IMR-90 (cell line): Measurements from ENCODE around the gene NEUROG1. TPM values are rescaled to one million over a fixed set of nuclear protein-coding genes. Genes with fewer than 3 reads are reported as not detected.

Experiments
- ATAC-seq: fragments of 200-7000 bp; cut with Tn5 transposase; 2 replicates; pipeline ENCODE4 v1.9.1; 2020; ENCODE audit warnings: low read depth, mild to moderate bottlenecking, moderate library complexity
- BruUV-seq: library from RNA; stranded (reverse); fragments of 400-500 nt; replicated peaks from 2 replicates; lab custom pipeline; 2021; lab: Mats Ljungman, UMichigan
- CTCF ChIA-PET: fragments of 300-600 bp; formaldehyde crosslinking; extraction: SDS; loops from one replicate; lab custom pipeline; 2021; ENCODE audit warnings: antibody characterized with exemption; lab: Yijun Ruan, JAX
- POLR2A ChIA-PET: fragments of 300-600 bp; sonication (Branson Sonifier 250); formaldehyde crosslinking; loops from one replicate; lab custom pipeline; 2022; ENCODE audit warnings: antibody characterized with exemption; ENCODE audit not compliant: unreplicated experiment; lab: Charles Lee
- DNase-seq: peaks from one replicate; pipeline ENCODE4 v3.0.0; 2013
- H2AFZ ChIP-seq: replicated peaks from 2 replicates; pipeline ENCODE3; 2013; ENCODE audit warnings: low read length, mild to moderate bottlenecking; ENCODE audit not compliant: poor library complexity
- H2AK5ac ChIP-seq: 2 replicates; pipeline ENCODE4 v1.6.1; 2013; ENCODE audit warnings: low read depth, low read length, inconsistent platforms
- H2AK9ac ChIP-seq: replicated peaks from 2 replicates; pipeline ENCODE3; 2013; ENCODE audit warnings: mild to moderate bottlenecking, low read depth, low read length, moderate library complexity; ENCODE audit not compliant: poor library complexity
- H2BK120ac ChIP-seq: 2 replicates; pipeline ENCODE4 v1.6.1; 2013; ENCODE audit warnings: low read depth, low read length, inconsistent platforms
- H2BK15ac ChIP-seq: 3 replicates; pipeline ENCODE4 v1.6.1; 2013; ENCODE audit warnings: low read depth, low read length, inconsistent platforms
- H2BK20ac ChIP-seq: 2 replicates; pipeline ENCODE4 v1.6.1; 2013; ENCODE audit warnings: low read depth, mild to moderate bottlenecking, inconsistent platforms, low read length, moderate library complexity
- H2BK5ac ChIP-seq: 2 replicates; pipeline ENCODE4 v1.6.1; 2013; ENCODE audit warnings: mild to moderate bottlenecking, low read depth, low read length, inconsistent platforms; ENCODE audit not compliant: poor library complexity, severe bottlenecking
- H3K14ac ChIP-seq: replicated peaks from 2 replicates; pipeline ENCODE4 v1.6.1; 2013; ENCODE audit warnings: low read depth, low read length, inconsistent platforms
- H3K18ac ChIP-seq: 2 replicates; pipeline ENCODE4 v1.6.1; 2013; ENCODE audit warnings: low read depth, low read length, control low read depth
- H3K23ac ChIP-seq: 2 replicates; pipeline ENCODE4 v1.6.1; 2013; ENCODE audit warnings: low read depth, low read length, inconsistent platforms
- H3K27ac ChIP-seq: 2 replicates; pipeline ENCODE4 v1.5.1; 2013; ENCODE audit warnings: mild to moderate bottlenecking, control low read depth, low read length; ENCODE audit not compliant: insufficient read depth
- H3K27me3 ChIP-seq: 2 replicates; pipeline ENCODE4 v1.6.1; 2013; ENCODE audit warnings: low read length; ENCODE audit not compliant: control insufficient read depth, insufficient read depth
- H3K36me3 ChIP-seq: 2 replicates; pipeline ENCODE4 v1.6.1; 2013; ENCODE audit warnings: low read length, mixed read lengths; ENCODE audit not compliant: control insufficient read depth, insufficient read depth
- H3K4ac ChIP-seq: 2 replicates; pipeline ENCODE4 v1.6.1; 2013; ENCODE audit warnings: low read depth, low read length, inconsistent platforms
- H3K4me1 ChIP-seq: 2 replicates; pipeline ENCODE4 v1.6.1; 2013; ENCODE audit warnings: low read length, mixed read lengths; ENCODE audit not compliant: control insufficient read depth, insufficient read depth
- H3K4me2 ChIP-seq: 2 replicates; pipeline ENCODE4 v1.6.1; 2013; ENCODE audit warnings: low read depth, mild to moderate bottlenecking, control low read depth, low read length, moderate library complexity
- H3K4me3 ChIP-seq: 2 replicates; pipeline ENCODE4 v1.5.1; 2013; ENCODE audit warnings: low read depth, mild to moderate bottlenecking, control low read depth, low read length, moderate library complexity; ENCODE audit not compliant: insufficient read depth
- H3K56ac ChIP-seq: 2 replicates; pipeline ENCODE4 v1.6.1; 2013; ENCODE audit warnings: low read length, inconsistent platforms; ENCODE audit not compliant: insufficient read depth; ENCODE audit errors: extremely low read depth
- H3K79me1 ChIP-seq, 2 experiments: 2 replicates each; pipeline ENCODE4 v1.6.1; 2013; ENCODE audit warnings: low read length in 2 of 2, inconsistent platforms in 1 of 2, low read depth in 1 of 2
- H3K9ac ChIP-seq: 2 replicates; pipeline ENCODE4 v1.6.1; 2013; ENCODE audit warnings: low read depth, low read length, control low read depth
- H3K9me1 ChIP-seq: 2 replicates; pipeline ENCODE4 v1.6.1; 2013; ENCODE audit warnings: low read length, inconsistent platforms; ENCODE audit not compliant: insufficient read depth
- H3K9me3 ChIP-seq: 2 replicates; pipeline ENCODE4 v1.6.1; 2013; ENCODE audit warnings: low read length; ENCODE audit not compliant: control insufficient read depth, insufficient read depth
- H4K20me1 ChIP-seq: 2 replicates; pipeline ENCODE4 v1.6.1; 2013; ENCODE audit warnings: low read length, inconsistent platforms; ENCODE audit not compliant: insufficient read depth
- H4K5ac ChIP-seq: 2 replicates; pipeline ENCODE4 v1.6.1; 2013; ENCODE audit warnings: mild to moderate bottlenecking, low read depth, low read length, control low read depth
- H4K8ac ChIP-seq, 2 experiments: 2 replicates each; pipeline ENCODE4 v1.6.1; 2013; ENCODE audit warnings: low read depth in 2 of 2, low read length in 2 of 2, control low read depth in 1 of 2, inconsistent platforms in 1 of 2
- H4K91ac ChIP-seq: 2 replicates; pipeline ENCODE4 v1.6.1; 2013; ENCODE audit warnings: low read depth, low read length, inconsistent platforms; ENCODE audit not compliant: insufficient read depth
- BHLHE40 ChIP-seq: fragments of 150-350 bp; IDR thresholded peaks from 2 replicates; pipeline ENCODE4 v1.6.1; 2016; ENCODE audit warnings: mild to moderate bottlenecking, low read depth, low read length
- CEBPB ChIP-seq: IDR thresholded peaks from 2 replicates; pipeline ENCODE4 v1.6.1; 2012; ENCODE audit warnings: low read depth, low read length, improper control_type of control experiment
- CHD1 ChIP-seq: IDR thresholded peaks from 2 replicates; pipeline ENCODE4 v1.6.1; 2012; ENCODE audit warnings: low read depth, low read length, improper control_type of control experiment
- CTCF ChIP-seq: conservative IDR thresholded peaks from 2 replicates; pipeline ENCODE4 v1.5.1; 2012; ENCODE audit warnings: mild to moderate bottlenecking, low read depth, low read length, improper control_type of control experiment
- ELK1 ChIP-seq: fragments of 150-350 bp; IDR thresholded peaks from 2 replicates; pipeline ENCODE4 v1.6.1; 2016; ENCODE audit warnings: low read depth, mild to moderate bottlenecking, low read length, moderate library complexity, borderline replicate concordance
- FOS ChIP-seq: fragments of 150-350 bp; IDR thresholded peaks from 2 replicates; pipeline ENCODE4 v1.6.1; 2016; ENCODE audit warnings: low read depth, low read length
- MAFK ChIP-seq: IDR thresholded peaks from 2 replicates; pipeline ENCODE4 v1.6.1; 2012; ENCODE audit warnings: low read depth, low read length, improper control_type of control experiment
- MAZ ChIP-seq: IDR thresholded peaks from 2 replicates; pipeline ENCODE4 v1.6.1; 2012; ENCODE audit warnings: low read depth, mild to moderate bottlenecking, low read length, improper control_type of control experiment, moderate library complexity, borderline replicate concordance
- MXI1 ChIP-seq: IDR thresholded peaks from 2 replicates; pipeline ENCODE4 v1.6.1; 2012; ENCODE audit warnings: low read depth, mild to moderate bottlenecking, low read length, moderate library complexity, borderline replicate concordance
- NFE2L2 ChIP-seq: fragments of 150-350 bp; IDR thresholded peaks from 2 replicates; pipeline ENCODE4 v1.6.1; 2016; ENCODE audit warnings: low read depth, mild to moderate bottlenecking, low read length
- POLR2A ChIP-seq: IDR thresholded peaks from 2 replicates; pipeline ENCODE4 v1.6.1; 2012; ENCODE audit warnings: mild to moderate bottlenecking, low read depth, low read length
- RAD21 ChIP-seq: IDR thresholded peaks from 2 replicates; pipeline ENCODE4 v1.6.1; 2012; ENCODE audit warnings: low read length, improper control_type of control experiment
- RCOR1 ChIP-seq: IDR thresholded peaks from 2 replicates; pipeline ENCODE4 v1.6.1; 2012; ENCODE audit warnings: mild to moderate bottlenecking, low read length, improper control_type of control experiment; ENCODE audit not compliant: insufficient replicate concordance
- RFX5 ChIP-seq: IDR thresholded peaks from 2 replicates; pipeline ENCODE4 v1.8.0; 2012; ENCODE audit warnings: low read depth, mild to moderate bottlenecking, low read length, moderate library complexity
- SMC3 ChIP-seq: fragments of 150-350 bp; IDR thresholded peaks from 2 replicates; pipeline ENCODE4 v1.6.1; 2016; ENCODE audit warnings: low read depth, mild to moderate bottlenecking, antibody characterized with exemption, low read length, moderate library complexity
- USF2 ChIP-seq: fragments of 150-350 bp; IDR thresholded peaks from 2 replicates; pipeline ENCODE4 v1.6.1; 2017; ENCODE audit warnings: mild to moderate bottlenecking, antibody characterized with exemption, low read length, low read depth
- WGBS, 2 experiments: methylation state at CpG; one replicate each; pipeline versions ENCODE4 v1.1.5 to v1.1.7; 2013; ENCODE audit warnings: missing lambda C conversion rate in 2 of 2; ENCODE audit not compliant: insufficient read length in 1 of 2; ENCODE audit errors: extremely low coverage in 2 of 2; 5-methylcytosine and 5-hydroxymethylcytosine counted together
- dilution Hi-C: fragments of 300-500 bp; cut with HindIII; formaldehyde crosslinking; loops from one replicate; pipeline ENCODE4 v1.14.3; 2018; ENCODE audit warnings: low sequenced_read_pairs; ENCODE audit not compliant: unreplicated experiment
- in situ Hi-C: fragments of 300-500 bp; cut with MboI; formaldehyde crosslinking; loops from 3 replicates; pipeline ENCODE4 v1.14.3; 2019; ENCODE audit warnings: low sequenced_read_pairs, inconsistent platforms, mixed read lengths
- intact Hi-C: fragments of 100-400 bp; cut with micrococcal nuclease; formaldehyde crosslinking; loops from 2 replicates; pipeline ENCODE4 v1.10.0; 2022
- polyA plus RNA-seq, 3 experiments: library from polyadenylated mRNA; depleted of rRNA; stranded (reverse); fragments of >200 nt; gene quantifications; 2 replicates each; pipeline ENCODE4 v1.2.3, GENCODE V29; 2012; ENCODE audit warnings: low replicate concordance in 1 of 3
- total RNA-seq: library from RNA; depleted of rRNA; stranded (reverse); fragments of >200 nt; gene quantifications from 2 replicates; pipeline ENCODE4 v1.2.3, GENCODE V29; 2012

Gene NEUROG1
- total and polyA plus RNA-seq, 2 of the 4 experiments (the other 2 are of a cell fraction), result not detected

- ATAC-seq (no peak), DNase-seq (no peak)
- H3K18ac ChIP-seq, result no peak overlapping the region
- peak overlapping the region; percentile 45 for H3K4me2 ChIP-seq
- no peak overlapping the region for H2BK5ac ChIP-seq
- H3K9me1 ChIP-seq, result no peaks in the 10 kb centered on the region
- BruUV-seq, result no TSS peak
- no peak overlapping the region for H3K9ac ChIP-seq
- H3K4ac ChIP-seq, result no peak overlapping the region
- H3K27me3 ChIP-seq, result peaks cover 96% of the 10 kb centered on the region
- ChIA-PET CTCF (interaction anchor here (1.3 to 2.6 kb wide), 2 partner anchors 9 to 23 kb away, joined by 4 to 9 read pairs; no protein-coding TSS in a partner anchor), POLR2A (no interaction called here)
- peaks cover 4% of the 10 kb centered on the region; the same call in 1 of the 2 replicates for H3K9me3 ChIP-seq
- no peak overlapping the region for H4K8ac ChIP-seq
- H4K5ac ChIP-seq, result no peak overlapping the region
- no peak overlapping the region for H2BK20ac ChIP-seq
- dilution Hi-C loops (no loop called here), in situ Hi-C loops (no loop called here), intact Hi-C loops (no loop called here)
- 0 out of 2 replicates have a peak overlapping the region, but pooled peaks have one; percentile 13 for H3K4me3 ChIP-seq
- H2BK120ac ChIP-seq, result no peak overlapping the region
- no peaks in the 10 kb centered on the region for H4K20me1 ChIP-seq
- WGBS, 2 experiments, result no CpG with 5 or more reads among the region's 5 CpGs
- no peak for TF ChIP-seq ELK1
- no peak for TF ChIP-seq RCOR1
- TF ChIP-seq RAD21, result no peak
- TF ChIP-seq USF2, result no peak
- no peak for TF ChIP-seq CEBPB
- no peak for TF ChIP-seq NFE2L2
- TF ChIP-seq MAFK, result no peak
- TF ChIP-seq MAZ, result no peak
- no peak for TF ChIP-seq SMC3
- TF ChIP-seq MXI1, result no peak
- TF ChIP-seq CTCF, result no peak
- TF ChIP-seq BHLHE40, result no peak
- no peak for TF ChIP-seq FOS
- no peak for TF ChIP-seq CHD1
- TF ChIP-seq RFX5, result no peak
- TF ChIP-seq POLR2A, result no peak
- H2AK9ac ChIP-seq, result no peak overlapping the region
- H3K36me3 ChIP-seq, result no peaks in the 10 kb centered on the region
- H3K14ac ChIP-seq, result no peak overlapping the region
- no peak overlapping the region for H3K23ac ChIP-seq
- peaks cover 2% of the 10 kb centered on the region; the same call in 1 of the 2 replicates for H3K4me1 ChIP-seq
- H3K79me1 ChIP-seq, result no peaks in the 10 kb centered on the region
- no peak overlapping the region for H4K91ac ChIP-seq
- no peak overlapping the region for H3K56ac ChIP-seq
- no peak overlapping the region for H2AK5ac ChIP-seq
- no peak overlapping the region for H3K27ac ChIP-seq
- H2BK15ac ChIP-seq, result no peak overlapping the region
- H2AFZ ChIP-seq, result no peak overlapping the region
Measured at GRCh38 chr5:135543001-135543484, 7.3 kb upstream of the NEUROG1 start.
